ENCODE results near the gene BTG1. TPM values are rescaled to one million over a fixed set of nuclear protein-coding genes. Genes with fewer than 3 reads are reported as not detected.
"Not testable (repeated sequence)": the region's sequence is repeated elsewhere in the genome, so short reads cannot be mapped to it uniquely, and the experiment has no call there.

BTG1 gene
- total RNA-seq, 1 donor, result 5.6 TPM

GRCh38 chr12:92136026-92136730 lies 9.5 kb downstream of the BTG1 start:
- H3K4me3 ChIP-seq (ENCODE audit: low read depth, low read length), result no peak overlapping the region
- TF ChIP-seq CTCF (IDR thresholded peaks at IDR 0.05; ENCODE audit: insufficient read depth, low read depth, low read length), result no peak
- no peak for DNase-seq (ENCODE audit: low read depth)

GRCh38 chr12:92135541-92135940 lies 10.1 kb downstream of the BTG1 start:
- DNase-seq (ENCODE audit: low read depth); H3K4me3 ChIP-seq (ENCODE audit: low read depth, low read length): not testable (repeated sequence)

- no peak for TF ChIP-seq CTCF (IDR thresholded peaks at IDR 0.05; ENCODE audit: insufficient read depth, low read depth, low read length)
- no peak for DNase-seq (ENCODE audit: low read depth)
- no peak overlapping the region for H3K4me3 ChIP-seq (ENCODE audit: low read depth, low read length)
Measured at GRCh38 chr12:92134638-92135274, 10.9 kb downstream of the BTG1 start.

- DNase-seq (ENCODE audit: low read depth), result no peak
- no peak for TF ChIP-seq CTCF (IDR thresholded peaks at IDR 0.05; ENCODE audit: insufficient read depth, low read depth, low read length)
- no peak overlapping the region for H3K4me3 ChIP-seq (ENCODE audit: low read depth, low read length)
Measured at GRCh38 chr12:92133795-92134637, 11.6 kb downstream of the BTG1 start.

- DNase-seq (ENCODE audit: low read depth), result no peak
- H3K4me3 ChIP-seq (ENCODE audit: low read depth, low read length), result no peak overlapping the region
- no peak for TF ChIP-seq CTCF (IDR thresholded peaks at IDR 0.05; ENCODE audit: insufficient read depth, low read depth, low read length)
Measured at GRCh38 chr12:92133171-92133570, 12.5 kb downstream of the BTG1 start.

- no peak overlapping the region for H3K4me3 ChIP-seq (ENCODE audit: low read depth, low read length)
- no peak for DNase-seq (ENCODE audit: low read depth)
- no peak for TF ChIP-seq CTCF (IDR thresholded peaks at IDR 0.05; ENCODE audit: insufficient read depth, low read depth, low read length)
Measured at GRCh38 chr12:92132288-92132687, 13.4 kb downstream of the BTG1 start.

GRCh38 chr12:92130999-92131398 lies 14.6 kb downstream of the BTG1 start:
- no peak for TF ChIP-seq CTCF (IDR thresholded peaks at IDR 0.05; ENCODE audit: insufficient read depth, low read depth, low read length)
- no peak overlapping the region for H3K4me3 ChIP-seq (ENCODE audit: low read depth, low read length)
- no peak for DNase-seq (ENCODE audit: low read depth)
